Vagina (tissue), 2 donors: Measurements from ENCODE around the gene SERP2.

Experiments used
- CTCF ChIP-seq, 3 experiments: fragments of 450-650 bp in 2 of 3; fragments of 200-600 bp in 1 of 3; sonication (generic) in 1 of 3; IDR thresholded peaks; one replicate each; pipeline ENCODE4 v1.5.1; 2017 to 2019; ENCODE audit warnings: antibody characterized with exemption in 3 of 3, mild to moderate bottlenecking in 2 of 3, moderate library complexity in 2 of 3
- POLR2A ChIP-seq, 2 donors: fragments of 450-650 bp; IDR thresholded peaks; one replicate each; pipeline ENCODE4 v1.6.1; 2017; ENCODE audit warnings: antibody characterized with exemption in 2 of 2, mild to moderate bottlenecking in 2 of 2, moderate library complexity in 2 of 2
- POLR2AphosphoS5 ChIP-seq, 2 donors: sonication (generic); formaldehyde crosslinking; IDR thresholded peaks; one replicate each; pipeline ENCODE4 v1.9.0; 2017; ENCODE audit warnings: antibody characterized with exemption in 2 of 2, mild to moderate bottlenecking in 2 of 2, low read depth in 1 of 2; ENCODE audit not compliant: insufficient read depth in 1 of 2

GRCh38 chr13:44417876-44418275 lies 44.3 kb downstream of the SERP2 start:
- TF ChIP-seq CTCF (IDR thresholded peaks at IDR 0.05), result no peak
- no peak for TF ChIP-seq POLR2A (IDR thresholded peaks at IDR 0.05)
- TF ChIP-seq POLR2AphosphoS5 (IDR thresholded peaks at IDR 0.05; ENCODE audit: insufficient read depth in 1 of 2, low read depth in 1 of 2), result no peak
